Subcutaneous abdominal adipose tissue (tissue), 5 donors: ENCODE results near the gene MRPL36.

ENCODE experiments used
- H3K27ac ChIP-seq: one replicate; pipeline ENCODE4 v1.7.0; 2013; ENCODE audit warnings: low read depth, mild to moderate bottlenecking, inconsistent platforms, low read length, moderate library complexity
- H3K27me3 ChIP-seq, 5 donors: one replicate each; pipeline ENCODE4 v1.7.0; 2013; ENCODE audit warnings: low read length in 5 of 5, inconsistent platforms in 1 of 5; ENCODE audit not compliant: control insufficient read depth in 5 of 5, insufficient read depth in 4 of 5
- H3K36me3 ChIP-seq, 5 donors: one replicate each; pipeline ENCODE4 v1.7.0; 2013; ENCODE audit warnings: low read length in 5 of 5; ENCODE audit not compliant: control insufficient read depth in 5 of 5, insufficient read depth in 5 of 5
- H3K4me1 ChIP-seq, 5 donors: one replicate each; pipeline ENCODE4 v1.7.0; 2013; ENCODE audit warnings: low read length in 5 of 5, mild to moderate bottlenecking in 3 of 5, moderate library complexity in 1 of 5; ENCODE audit not compliant: control insufficient read depth in 5 of 5, insufficient read depth in 5 of 5
- H3K4me3 ChIP-seq, 5 donors: one replicate each; pipeline ENCODE4 v1.7.0; 2013; ENCODE audit warnings: low read length in 5 of 5, low read depth in 1 of 5
- H3K9ac ChIP-seq, 5 donors: one replicate each; pipeline ENCODE4 v1.7.0; 2013; ENCODE audit warnings: low read length in 5 of 5, mild to moderate bottlenecking in 4 of 5, moderate library complexity in 3 of 5
- H3K9me3 ChIP-seq, 5 donors: one replicate each; pipeline ENCODE4 v1.7.0; 2013; ENCODE audit warnings: low read length in 5 of 5; ENCODE audit not compliant: control insufficient read depth in 5 of 5
- donor health status: healthy.
- donor health status: healthy.
- donor health status: healthy.
- donor health status: healthy.
- donor health status: healthy.

The MRPL36 gene

DNA sequence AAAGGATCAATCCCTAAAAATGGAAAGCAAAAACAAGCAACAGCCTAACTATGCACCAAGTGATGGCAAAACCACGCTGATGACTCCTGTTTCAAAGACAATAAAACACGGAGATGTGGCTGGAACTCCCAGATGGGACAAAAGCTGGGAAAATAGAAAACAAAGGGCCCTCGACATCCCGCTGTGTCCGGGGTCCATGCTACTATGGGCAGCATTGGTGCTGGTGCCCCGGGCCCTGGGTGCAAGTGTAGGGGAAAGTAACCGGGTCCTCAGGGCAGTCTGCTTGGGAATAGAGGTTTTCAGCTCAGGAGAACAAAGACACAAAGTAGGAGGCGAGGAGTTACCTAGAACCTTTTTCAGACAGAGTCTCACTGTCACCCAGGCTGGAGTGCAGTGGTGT, 46.1 kb downstream of the MRPL36 start:
- H3K27me3 ChIP-seq, result peaks cover 3 to 23% (median 13%) of the 10 kb centered on the region in 5 donors
- no peak overlapping the region for H3K4me3 ChIP-seq
- no peaks in the 10 kb centered on the region for H3K36me3 ChIP-seq
- no peaks in the 10 kb centered on the region for H3K4me1 ChIP-seq
- H3K27ac ChIP-seq, result no peak overlapping the region
- peaks cover 0 to under 1% (median 0%) of the 10 kb centered on the region in 5 donors for H3K9me3 ChIP-seq
- H3K9ac ChIP-seq, result no peak overlapping the region

- no peak overlapping the region for H3K9ac ChIP-seq
- no peaks in the 10 kb centered on the region for H3K36me3 ChIP-seq
- H3K4me1 ChIP-seq, result no peaks in the 10 kb centered on the region
- no peak overlapping the region for H3K27ac ChIP-seq
- H3K4me3 ChIP-seq, result no peak overlapping the region
- peaks cover 3 to 28% (median 13%) of the 10 kb centered on the region in 5 donors for H3K27me3 ChIP-seq
- H3K9me3 ChIP-seq, result no peaks in the 10 kb centered on the region
These were observed 46.8 kb downstream of the MRPL36 start for GRCh38 chr5:1752881-1753280.

- peaks cover 3 to 25% (median 9%) of the 10 kb centered on the region in 5 donors for H3K27me3 ChIP-seq
- H3K36me3 ChIP-seq, result no peaks in the 10 kb centered on the region
- H3K27ac ChIP-seq, result no peak overlapping the region
- H3K9ac ChIP-seq, result no peak overlapping the region
- no peak overlapping the region for H3K4me3 ChIP-seq
- no peaks in the 10 kb centered on the region for H3K4me1 ChIP-seq
- H3K9me3 ChIP-seq, result no peaks in the 10 kb centered on the region
These were observed 47.5 kb downstream of the MRPL36 start for GRCh38 chr5:1751864-1752822.

GRCh38 chr5:1751026-1751863, 48.4 kb downstream of the MRPL36 start:
- H3K4me3 ChIP-seq, result no peak overlapping the region
- no peaks in the 10 kb centered on the region for H3K9me3 ChIP-seq
- no peaks in the 10 kb centered on the region for H3K36me3 ChIP-seq
- H3K9ac ChIP-seq, result no peak overlapping the region
- H3K27me3 ChIP-seq, result peaks cover 3 to 26% (median 8%) of the 10 kb centered on the region in 5 donors
- H3K27ac ChIP-seq, result no peak overlapping the region
- H3K4me1 ChIP-seq, result no peaks in the 10 kb centered on the region

- Histone ChIP-seq H3K27me3 (peaks cover 3 to 26% (median 9%) of the 10 kb centered on the region in 5 donors), H3K4me3 (no peak overlapping the region), H3K36me3 (no peaks in the 10 kb centered on the region)
These were observed 49.2 kb downstream of the MRPL36 start for GRCh38 chr5:1750469-1750868.

DNA sequence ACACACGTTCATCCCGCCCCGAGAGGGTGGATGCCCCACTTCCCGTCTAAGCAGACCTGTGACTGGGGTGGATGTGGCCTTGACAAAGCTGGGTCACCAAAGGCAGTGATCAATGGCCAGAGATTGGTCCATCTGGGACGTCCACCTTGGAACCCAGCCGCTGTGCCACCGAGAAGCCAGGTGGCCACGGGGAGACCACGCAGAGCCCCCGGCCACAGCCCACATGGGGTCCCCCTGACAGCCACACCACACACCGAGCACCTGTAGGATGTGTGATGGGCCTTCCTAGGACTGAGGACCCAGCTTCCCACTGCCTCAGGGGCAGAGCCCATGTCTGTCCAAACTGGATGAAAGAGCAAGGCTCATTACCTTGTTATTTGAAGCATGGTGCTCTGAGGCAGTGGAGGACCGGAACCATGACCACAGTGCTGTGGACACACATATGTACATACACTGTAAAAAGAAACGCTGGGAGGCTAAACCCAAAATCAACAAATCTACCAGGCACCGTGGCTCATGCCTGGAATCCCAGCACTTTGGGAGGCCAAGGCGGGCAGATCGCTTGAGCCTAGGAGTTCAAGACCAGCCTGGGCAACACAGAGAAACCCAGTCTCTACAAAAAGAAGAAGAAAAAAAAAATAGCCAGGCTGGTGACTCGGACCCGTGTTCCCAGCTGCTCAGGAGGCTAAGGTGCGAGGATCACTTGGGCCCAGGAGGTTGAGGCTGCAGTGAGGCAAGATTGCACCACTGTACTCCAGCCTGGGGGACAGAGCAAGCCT, 50.1 kb downstream of the MRPL36 start:
- Histone ChIP-seq H3K9me3 (no peaks in the 10 kb centered on the region), H3K36me3 (no peaks in the 10 kb centered on the region), H3K4me3 (no peak overlapping the region), H3K4me1 (no peaks in the 10 kb centered on the region), H3K27ac (no peak overlapping the region), H3K27me3 (peaks cover 3 to 26% (median 12%) of the 10 kb centered on the region in 5 donors), H3K9ac (no peak overlapping the region)

More at GRCh38 chr5:1750469-1750868, 49.2 kb downstream of the MRPL36 start:
- no peak overlapping the region for H3K9ac ChIP-seq
- H3K9me3 ChIP-seq, result no peaks in the 10 kb centered on the region
- no peaks in the 10 kb centered on the region for H3K4me1 ChIP-seq
- H3K27ac ChIP-seq, result no peak overlapping the region

DNA sequence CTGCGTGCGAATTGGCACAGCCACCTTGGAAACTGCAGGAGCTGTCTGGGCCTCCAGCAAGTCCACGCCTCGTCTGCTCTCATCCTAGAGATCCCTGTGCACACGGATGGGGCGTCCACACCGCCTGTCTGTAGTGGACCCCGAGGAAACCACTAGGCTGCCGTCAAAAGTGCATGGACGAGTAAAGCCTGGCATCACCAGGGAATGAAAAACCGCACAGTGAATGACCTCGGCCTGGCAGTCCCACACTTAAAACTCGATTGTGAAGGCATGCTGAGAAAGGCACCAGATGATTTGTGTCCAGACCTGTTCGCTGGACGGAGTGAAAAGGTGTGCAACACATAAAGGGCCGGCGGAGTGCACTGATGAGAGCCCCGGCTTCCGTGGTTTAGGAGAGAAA, 50.8 kb downstream of the MRPL36 start:
- Histone ChIP-seq H3K4me3 (no peak overlapping the region), H3K36me3 (no peaks in the 10 kb centered on the region), H3K27ac (no peak overlapping the region), H3K4me1 (no peaks in the 10 kb centered on the region), H3K9ac (no peak overlapping the region), H3K27me3 (peaks cover 3 to 26% (median 12%) of the 10 kb centered on the region in 5 donors), H3K9me3 (no peaks in the 10 kb centered on the region)
